Stomach (tissue), 4 donors: ENCODE results near the gene HIP1.

Experiments used
- POLR2A ChIP-seq, 4 donors: fragments of 450-650 bp; IDR thresholded peaks; one replicate each; pipeline ENCODE4 v1.6.1; 2016; ENCODE audit warnings: antibody characterized with exemption in 4 of 4, control low read depth in 2 of 4, mild to moderate bottlenecking in 1 of 4, moderate library complexity in 1 of 4
- TF ChIP-seq, protein P1 (sequence below), 7 experiments: fragments of 450-650 bp in 4 of 7; fragments of 200-600 bp in 3 of 7; sonication (generic) in 3 of 7; IDR thresholded peaks; one replicate each; pipeline ENCODE4 v1.5.1; 2016 to 2019; ENCODE audit warnings: antibody characterized with exemption in 7 of 7, control low read depth in 2 of 7, mild to moderate bottlenecking in 1 of 7

DNA sequence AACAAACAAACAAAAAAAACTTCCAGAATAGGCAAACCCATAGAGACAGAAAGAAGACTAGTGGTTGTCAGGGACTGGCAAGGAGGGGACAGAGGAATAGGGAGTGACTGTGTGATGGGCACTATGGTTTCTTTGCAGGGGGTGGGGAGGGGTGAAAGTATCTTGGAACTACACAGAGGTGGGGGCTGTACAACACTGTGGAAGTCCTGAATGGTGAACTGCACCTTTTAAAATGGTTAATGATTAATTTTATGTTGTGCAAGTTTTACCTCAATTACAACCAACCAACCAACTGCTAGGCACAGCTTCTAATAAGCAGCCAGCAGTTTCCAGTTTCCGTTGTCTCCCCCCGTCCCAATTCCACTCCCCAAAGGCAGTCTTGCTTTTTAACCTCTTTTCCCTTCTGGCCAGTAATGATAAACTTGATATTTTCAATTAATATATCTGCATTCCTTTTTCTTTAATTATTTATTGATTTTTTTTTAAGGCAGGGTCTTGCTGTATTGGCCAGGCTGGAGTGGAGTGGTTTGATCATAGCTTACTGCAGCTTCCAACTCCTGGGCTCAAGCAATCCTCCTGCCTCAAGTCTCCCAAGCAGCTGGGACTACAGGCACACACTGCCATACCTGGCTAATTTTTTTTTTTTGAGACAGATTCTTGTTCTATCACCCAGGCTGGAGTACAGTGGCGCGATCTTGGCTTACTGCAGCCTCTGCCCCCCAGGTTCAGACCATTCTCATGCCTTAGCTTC lies 46.8 kb downstream of the HIP1 start:
- TF ChIP-seq, protein P1, sequence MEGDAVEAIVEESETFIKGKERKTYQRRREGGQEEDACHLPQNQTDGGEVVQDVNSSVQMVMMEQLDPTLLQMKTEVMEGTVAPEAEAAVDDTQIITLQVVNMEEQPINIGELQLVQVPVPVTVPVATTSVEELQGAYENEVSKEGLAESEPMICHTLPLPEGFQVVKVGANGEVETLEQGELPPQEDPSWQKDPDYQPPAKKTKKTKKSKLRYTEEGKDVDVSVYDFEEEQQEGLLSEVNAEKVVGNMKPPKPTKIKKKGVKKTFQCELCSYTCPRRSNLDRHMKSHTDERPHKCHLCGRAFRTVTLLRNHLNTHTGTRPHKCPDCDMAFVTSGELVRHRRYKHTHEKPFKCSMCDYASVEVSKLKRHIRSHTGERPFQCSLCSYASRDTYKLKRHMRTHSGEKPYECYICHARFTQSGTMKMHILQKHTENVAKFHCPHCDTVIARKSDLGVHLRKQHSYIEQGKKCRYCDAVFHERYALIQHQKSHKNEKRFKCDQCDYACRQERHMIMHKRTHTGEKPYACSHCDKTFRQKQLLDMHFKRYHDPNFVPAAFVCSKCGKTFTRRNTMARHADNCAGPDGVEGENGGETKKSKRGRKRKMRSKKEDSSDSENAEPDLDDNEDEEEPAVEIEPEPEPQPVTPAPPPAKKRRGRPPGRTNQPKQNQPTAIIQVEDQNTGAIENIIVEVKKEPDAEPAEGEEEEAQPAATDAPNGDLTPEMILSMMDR (IDR thresholded peaks at IDR 0.05): no peak
- no peak for TF ChIP-seq POLR2A (IDR thresholded peaks at IDR 0.05)
